A204.1 (cell line): ENCODE results near the gene IL1RN.
"Not testable (repeated sequence)": the region's sequence is repeated elsewhere in the genome, so short reads cannot be mapped to it uniquely, and the experiment has no call there.

Experiments
- FAIRE-seq: peaks from 2 replicates; lab custom pipeline; 2012; peaks lifted over from hg19 to GRCh38; lab: Jason Lieb, UNC

IL1RN gene, protein sequence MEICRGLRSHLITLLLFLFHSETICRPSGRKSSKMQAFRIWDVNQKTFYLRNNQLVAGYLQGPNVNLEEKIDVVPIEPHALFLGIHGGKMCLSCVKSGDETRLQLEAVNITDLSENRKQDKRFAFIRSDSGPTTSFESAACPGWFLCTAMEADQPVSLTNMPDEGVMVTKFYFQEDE

DNA sequence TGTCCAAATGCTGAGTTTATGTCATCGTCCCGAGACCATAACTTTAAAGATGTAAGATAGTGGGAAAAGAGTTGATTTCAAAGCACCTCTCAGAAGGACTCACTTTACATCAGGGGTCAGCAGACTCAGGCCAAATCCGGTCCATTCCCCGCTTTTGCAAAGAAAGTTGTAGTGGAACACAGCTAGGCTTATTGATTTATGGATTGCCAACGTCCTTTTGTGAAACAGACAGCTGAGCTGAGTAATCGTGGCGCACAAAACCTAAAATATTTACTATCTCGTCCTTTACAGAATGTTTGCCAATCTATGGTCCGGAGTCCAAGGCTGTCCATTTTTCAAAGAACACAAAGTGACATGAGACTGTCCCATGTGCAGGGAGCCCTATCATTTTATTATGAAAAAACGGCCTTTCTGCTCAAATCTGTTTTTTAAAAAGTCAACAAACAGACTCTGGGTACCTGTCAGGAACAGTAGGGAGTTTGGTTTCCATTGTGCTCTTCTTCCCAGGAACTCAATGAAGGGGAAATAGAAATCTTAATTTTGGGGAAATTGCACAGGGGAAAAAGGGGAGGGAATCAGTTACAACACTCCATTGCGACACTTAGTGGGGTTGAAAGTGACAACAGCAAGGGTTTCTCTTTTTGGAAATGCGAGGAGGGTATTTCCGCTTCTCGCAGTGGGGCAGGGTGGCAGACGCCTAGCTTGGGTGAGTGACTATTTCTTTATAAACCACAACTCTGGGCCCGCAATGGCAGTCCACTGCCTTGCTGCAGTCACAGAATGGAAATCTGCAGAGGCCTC is at the start of gene IL1RN:
IL1RN (plus strand) TSS at position 754 of the 801 bp plus-strand sequence; CDS start at position 781, 27 bp downstream.
- FAIRE-seq: no peak

DNA sequence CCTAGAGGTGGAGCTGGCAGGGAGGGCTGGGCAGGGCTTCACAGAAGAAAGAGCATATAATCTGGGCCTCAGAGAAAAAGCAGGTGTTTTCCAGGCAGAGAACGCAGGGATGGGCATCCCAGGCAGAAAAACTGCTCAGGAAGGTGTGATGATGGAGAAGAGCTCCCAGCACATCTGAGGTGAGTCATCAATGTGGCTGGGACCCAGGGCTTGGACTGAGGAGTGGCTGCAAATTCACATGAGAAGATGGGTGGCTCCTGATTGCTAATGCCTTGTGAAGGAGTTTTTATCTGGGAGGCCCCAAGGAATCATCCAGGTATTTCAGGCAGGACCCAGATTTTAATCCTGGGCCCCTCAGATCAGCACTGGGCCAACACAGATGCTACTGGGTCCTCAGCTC is 49.5 kb upstream of the IL1RN start:
- no peak for FAIRE-seq

DNA sequence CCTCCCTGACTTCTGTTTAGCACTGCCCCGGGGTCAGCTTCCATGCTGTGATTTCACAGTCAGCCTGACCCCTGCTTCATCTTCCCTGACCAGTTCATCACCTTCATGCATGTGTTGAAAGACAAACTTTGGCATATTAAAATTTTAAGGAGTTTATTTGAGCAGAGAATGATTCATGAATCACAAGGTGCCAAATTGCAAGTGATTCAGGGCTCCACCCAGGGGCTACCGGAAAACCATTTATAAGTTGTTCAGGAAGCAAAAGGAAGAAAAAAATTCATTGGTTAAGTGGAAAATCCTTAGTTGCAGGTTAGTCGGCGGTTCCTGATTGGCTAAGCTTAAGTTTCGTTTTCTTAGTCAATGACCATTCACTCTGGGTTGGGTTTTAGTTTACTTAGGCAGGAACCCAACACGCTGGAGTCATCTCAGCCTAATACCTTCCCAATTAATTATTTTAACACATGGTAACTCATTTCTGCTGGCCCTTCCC is 49.0 kb upstream of the IL1RN start:
- FAIRE-seq: no peak

DNA sequence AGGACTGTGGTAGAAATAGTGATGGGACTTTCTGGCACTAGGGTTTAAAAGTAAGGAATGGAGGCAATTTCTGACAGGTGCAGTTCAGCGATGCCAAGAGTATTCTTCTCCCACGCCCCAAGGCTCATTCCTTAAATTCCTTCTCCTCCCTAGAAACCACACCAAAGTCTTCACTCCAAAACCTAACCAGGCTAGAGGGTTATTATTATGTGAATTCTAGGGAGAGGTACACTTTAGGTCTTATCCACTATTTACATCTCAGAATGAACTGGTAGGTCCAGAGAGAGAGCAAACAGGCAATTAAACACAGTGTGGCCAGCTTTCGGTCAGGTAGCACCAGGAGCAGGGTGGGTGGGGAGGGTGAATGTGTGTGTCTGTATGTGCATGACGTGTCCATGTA is 48.3 kb upstream of the IL1RN start:
- FAIRE-seq: no peak

DNA sequence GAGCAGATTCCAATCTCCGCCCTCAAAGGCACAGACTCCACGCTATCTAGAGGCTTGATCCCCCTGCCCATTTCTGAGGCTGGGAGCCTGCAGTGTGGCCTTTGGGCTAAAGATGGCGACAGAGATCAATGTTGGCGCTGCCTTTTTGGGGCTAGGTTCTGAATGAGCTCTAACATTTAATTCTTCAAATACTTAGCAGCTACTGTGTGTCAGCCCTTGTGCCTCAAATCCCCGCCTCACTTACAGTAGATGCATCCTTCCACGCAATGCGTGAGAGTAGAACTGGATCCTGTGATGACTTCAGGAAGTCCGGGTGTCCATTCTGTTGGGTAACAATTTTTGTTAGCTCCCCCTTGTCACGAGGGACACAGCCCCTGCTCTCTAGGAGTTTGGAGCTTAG is 47.3 kb upstream of the IL1RN start:
- FAIRE-seq: no peak

DNA sequence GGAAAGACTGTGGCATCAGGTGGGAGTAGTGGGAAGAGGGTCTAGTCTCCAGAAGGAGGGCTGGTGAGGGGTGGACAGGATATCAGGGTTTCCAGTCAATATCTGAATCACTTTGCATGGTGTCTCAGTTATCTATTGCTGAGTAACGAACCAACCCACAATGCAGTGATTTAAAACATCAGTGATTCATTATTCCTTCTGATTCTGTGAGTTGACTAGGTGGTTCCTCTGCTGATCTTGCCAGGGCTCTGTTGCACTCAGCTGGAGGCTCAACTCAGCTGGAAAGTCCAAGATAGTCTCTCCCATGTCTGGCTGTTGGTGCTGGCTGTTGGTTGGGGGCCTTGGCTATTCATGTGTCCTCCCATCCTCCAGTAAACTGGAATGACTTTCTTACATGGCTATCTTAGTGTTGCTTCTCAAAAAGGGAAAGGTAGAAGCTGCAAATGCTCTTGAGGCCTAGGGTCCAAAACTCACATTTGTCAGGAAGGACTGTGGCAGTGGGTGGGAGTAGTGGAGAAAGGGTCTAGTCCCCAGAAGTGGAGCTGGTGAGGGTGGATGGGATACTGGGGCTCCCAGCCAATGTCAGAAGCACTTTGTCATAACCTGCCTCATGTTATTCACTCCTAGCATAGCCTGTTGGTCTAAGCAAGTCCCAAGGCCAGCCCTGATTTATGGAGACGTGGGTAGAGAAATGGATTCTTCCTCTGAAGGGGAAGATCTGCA is 45.7 kb upstream of the IL1RN start:
- FAIRE-seq: no peak

DNA sequence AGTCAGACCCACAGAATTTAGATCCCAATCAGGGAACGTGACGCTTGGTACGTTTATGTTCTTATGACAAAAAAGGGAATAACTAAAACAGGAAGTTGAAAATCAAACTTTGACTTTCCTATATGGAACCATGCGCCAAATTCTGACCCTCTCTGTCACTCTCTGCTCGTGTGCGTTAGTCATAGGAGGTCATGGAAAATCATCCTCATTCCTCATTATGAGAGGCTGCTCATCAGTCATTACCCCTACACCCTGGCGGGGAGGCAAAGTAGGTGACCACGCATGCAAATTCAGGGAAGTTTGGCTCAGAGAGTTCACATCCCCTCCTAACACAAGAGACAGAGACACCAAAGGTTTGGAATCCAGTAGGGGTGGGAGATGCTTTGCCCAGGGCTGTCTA is 44.1 kb upstream of the IL1RN start:
- no peak for FAIRE-seq

DNA sequence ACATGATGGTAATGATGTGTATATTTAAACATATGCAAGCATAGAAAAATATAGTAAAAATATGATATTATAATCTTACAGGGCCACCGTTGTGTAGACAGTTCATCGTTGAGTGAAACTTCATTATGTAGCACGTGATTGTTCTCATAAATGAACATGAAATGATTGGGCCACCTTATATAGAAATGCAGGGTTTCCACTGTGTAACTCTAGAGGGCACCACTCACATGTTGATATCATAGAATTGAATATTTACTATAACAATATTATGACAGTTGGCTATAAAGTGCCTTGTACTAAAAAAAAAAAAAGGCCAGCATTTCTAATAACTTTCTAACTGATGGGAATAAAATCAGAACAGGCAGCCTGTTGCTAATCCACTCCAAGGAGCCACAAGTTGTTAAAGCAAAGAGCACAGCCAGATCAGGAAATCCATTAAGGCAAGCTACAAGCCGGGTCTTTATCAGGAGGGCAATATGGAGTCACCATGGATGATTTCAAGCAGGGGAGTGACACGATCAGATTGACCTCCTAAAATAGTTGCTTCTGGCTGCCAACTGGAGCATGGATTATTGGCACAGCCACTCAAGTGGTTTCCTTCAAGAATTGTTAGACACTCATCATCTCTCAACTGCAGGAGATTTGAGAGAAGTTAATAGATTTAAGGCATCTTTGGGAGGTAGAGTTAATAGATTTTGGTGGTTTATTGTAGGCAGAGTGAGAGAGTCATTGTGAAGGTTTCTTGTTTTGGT is 43.0 kb upstream of the IL1RN start:
- no peak for FAIRE-seq

DNA sequence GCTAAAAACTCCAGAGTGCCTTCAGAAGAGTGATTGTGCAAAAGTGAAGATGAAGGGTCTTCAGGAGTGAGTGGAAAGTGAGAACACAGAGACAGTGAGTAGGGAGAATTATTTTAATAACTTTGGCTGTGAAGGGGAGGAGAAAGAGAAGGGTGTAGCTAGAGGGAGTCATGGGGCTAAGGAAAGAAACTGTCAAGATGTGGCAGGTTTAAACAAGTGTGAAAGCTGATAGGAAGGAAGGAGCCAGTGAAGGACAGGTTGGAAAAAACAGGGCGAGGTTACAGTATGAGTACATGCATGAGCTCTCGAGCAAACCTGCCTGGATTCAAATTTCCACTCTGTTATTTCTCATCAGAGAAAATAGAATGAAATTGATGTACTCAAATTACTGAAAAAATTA is 41.9 kb upstream of the IL1RN start:
- no peak for FAIRE-seq

DNA sequence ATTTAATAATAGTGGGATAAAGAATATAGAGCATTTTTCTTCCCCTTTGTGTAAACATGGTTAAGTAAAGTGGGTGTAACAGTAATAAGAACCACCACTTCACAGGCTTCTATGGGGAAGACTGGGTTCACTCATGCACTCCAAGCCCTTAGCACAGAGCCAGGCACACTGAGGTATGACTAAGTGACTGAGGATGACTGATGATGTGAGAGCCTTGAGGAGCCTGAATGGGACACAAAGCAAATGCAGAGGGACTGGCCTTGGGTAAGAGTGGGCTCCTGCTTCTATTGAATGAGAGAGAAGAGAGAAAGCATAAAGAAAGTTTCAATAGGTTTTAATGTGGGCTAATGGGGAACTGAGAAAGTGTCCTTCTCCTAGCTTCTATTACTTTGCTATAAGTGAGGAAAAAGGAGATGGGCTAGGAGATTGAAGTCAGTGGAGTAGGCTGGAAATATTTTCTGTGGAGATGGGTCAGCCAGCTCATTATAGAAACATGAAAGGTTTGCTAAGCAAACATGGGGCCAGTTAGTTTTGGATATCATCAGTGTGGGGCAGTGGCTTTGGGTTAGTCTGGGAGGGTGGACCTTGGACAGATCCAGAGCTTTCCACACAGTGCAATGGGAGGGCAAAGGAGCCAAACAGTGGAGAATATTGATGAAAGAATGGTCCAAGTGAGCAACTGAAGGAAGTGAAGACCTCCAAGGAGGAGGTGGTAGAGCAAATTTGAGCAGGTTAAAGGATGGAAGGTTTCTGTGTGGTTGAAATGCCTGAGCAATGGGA is 39.0 kb upstream of the IL1RN start:
- no peak for FAIRE-seq

DNA sequence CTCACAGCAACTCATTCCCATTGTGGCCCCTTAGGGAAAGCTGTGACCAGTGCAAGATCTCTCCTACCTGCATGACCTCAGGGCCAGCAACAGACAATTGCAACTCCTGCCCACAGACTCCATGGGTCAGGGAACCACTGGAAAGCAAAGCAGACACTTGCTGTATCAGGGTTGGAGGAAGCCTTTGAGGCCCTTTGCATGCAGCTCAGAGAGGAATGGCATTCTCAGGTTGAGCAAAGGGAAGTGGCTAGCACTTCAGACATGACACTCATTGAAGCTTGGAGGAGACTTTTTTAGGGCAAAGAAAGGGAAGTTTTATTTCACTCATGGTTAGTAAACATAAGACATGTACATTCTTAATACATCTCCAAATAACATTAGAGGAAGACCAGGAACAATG is 37.5 kb upstream of the IL1RN start:
- no peak for FAIRE-seq

DNA sequence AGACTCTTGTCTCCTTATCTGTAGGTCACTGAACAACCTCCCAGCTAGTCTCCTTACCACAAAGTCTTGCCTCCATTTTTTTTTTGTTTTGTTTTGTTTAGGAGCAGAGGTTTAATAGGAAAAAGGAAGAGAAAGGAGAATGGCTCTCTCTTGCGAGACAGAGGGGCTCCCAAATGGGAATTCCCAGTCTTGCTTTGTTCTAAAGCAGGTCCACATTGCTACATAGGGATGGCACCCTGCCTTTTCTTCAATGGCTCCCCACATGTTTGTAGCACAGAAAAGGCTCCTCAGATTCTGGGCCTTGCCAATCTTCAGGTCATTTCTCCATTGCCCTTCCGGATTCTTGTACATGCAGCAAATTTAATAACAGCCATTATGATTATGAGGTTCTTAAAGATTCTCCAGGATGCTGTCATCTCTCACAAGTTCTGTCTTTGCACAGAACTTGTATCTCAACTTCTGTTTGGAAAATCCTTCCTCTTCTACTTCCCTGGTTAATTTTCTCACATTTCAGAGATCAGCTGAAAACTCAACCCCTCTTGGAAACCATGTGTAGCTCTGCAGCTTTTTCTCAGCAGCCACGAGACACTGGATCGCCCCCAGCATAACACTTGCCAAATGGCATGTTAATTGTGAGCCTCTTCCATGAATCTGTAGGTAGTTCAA is 36.0 kb upstream of the IL1RN start:
- FAIRE-seq: no peak

DNA sequence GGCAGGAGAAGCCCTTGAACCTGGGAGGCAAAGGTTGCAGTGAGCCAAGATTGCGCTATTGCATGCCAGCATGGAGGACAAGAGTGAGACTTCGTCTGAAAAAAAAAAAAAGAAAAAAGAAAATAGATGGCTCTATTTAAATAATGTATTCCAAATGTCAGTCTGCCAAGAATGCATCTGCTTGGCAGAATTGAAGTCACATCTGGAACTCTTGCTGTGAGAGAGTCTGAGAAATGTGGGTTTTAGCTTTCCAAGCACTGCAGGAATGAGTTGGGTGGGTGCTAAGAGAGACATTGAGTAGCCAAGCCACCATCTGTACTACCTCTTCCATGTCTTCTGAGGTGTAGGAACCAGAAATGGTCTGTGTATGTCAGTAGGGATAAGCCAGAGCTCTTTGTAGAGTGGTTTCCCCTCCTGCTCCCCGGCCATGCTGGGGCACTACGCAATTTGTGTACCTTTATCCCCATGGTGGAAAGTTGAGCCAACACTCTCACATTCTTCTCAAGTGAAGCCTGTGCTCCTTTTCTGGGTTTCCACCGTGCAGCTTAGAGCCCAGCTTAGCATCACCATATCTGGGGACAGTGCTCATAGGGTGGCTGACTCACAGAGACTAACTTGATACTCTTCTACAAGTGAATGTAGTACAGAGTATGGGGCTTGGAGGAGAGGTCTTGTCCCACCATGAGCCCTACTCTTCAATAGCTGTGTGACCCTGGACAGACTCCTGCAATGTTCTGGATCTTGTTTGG is 34.4 kb upstream of the IL1RN start:
- no peak for FAIRE-seq

DNA sequence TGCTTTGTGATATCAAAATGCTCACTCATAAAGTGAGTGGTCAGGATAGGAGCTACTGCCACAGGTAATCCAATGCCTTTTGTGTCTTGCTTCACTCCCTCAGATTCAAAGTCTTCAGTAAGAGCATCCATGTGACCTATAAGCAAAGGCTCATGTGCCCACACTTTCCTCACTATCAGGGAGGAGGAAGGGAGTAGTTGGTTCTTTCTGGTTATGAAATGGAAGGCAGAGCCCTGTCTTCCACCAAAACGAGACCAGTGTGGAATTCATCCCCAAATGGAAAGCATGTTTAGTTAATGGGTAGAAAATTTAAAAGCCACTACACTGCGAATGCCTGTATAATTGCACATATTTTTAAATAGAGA is 33.8 kb upstream of the IL1RN start:
- FAIRE-seq: no peak

DNA sequence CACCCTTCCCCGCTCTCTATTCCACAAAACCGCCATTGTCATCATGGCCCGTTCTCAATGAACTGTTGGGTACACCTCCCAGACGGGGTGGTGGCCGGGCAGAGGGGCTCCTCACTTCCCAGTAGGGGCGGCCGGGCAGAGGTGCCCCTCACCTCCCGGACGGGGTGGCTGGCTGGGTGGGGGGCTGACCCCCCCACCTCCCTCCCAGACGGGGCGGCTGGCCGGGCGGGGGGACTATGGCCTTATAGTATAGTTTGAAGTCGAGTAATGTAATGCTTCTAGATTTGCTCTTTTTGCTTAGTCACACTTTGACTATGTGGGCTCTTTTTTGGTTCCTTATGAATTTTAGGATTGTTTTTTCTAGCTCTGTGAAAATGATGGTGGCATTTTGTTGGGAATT is 31.1 kb upstream of the IL1RN start:
- FAIRE-seq: not testable (repeated sequence)

DNA sequence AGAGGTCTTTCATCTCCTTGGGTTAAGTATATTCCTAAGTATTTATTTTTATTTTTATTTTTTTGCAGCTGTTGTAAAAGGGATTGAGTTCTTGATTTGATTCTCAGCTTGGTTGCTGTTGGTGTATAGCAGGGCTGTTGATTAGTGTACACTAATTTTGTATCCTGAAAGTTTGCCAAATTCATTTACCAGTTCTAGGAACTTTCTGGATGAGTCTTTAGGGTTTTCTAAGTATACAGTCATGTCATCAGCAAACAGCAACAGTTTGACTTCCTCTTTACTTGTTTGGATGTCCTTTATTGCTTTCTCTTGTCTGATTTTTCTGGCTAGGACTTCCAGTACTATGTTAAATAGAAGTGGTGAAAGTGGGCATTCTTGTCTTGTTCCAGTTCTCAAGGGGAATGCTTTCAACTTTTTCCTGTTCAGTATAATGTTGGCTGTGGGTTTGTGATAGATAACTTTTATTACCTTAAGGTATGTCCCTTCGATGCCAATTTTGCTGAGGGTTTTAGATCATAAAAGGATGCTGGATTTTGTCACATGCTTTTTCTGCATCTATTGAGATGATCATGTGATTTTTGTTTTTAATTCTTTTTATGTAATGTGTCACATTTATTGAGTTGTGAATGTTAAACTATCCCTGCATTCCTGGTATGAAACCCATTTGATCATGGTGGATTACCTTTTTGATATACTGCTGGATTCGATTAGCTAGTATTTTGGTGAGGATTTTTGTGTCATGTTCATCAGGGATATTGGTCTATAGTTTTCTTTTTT is 30.4 kb upstream of the IL1RN start:
- not testable (repeated sequence) for FAIRE-seq

DNA sequence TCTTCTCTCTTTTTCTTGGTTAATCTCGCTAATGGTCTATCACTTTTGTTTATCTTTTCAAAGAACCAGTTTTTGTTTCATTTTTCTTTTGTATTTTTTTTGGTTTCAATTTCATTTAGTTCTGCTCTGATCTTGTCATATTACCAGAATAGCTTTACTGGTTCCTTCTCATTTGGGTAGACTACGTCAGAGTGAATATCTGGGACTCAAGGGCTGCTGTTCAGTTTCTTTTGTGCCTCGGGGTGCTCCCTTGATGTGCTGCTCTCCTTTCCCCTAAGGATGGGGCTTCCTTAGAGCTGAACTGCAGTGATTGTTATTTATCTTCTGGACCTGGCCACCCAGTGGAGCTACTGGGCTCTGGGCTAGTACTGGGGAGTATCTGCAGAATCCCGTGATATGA is 29.4 kb upstream of the IL1RN start:
- FAIRE-seq: no peak

DNA sequence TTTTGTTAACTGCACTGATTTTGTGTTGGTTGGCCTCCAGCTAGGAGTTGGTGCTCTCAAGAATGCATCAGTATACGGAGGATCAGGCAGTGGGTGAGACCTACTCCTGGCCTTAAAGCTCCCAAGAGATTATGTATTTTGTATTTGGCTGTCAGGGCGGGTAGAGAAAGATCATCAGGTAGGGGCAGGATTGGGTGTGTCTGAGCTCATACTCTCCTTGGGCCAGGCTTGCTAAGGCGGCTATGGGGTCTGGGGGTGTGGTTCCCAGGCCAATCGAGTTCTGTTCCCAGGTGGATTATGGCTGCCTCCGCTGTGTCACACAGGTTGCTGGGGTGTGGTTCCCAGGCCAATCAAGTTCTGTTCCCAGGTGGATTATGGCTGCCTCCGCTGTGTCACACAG is 28.9 kb upstream of the IL1RN start:
- no peak for FAIRE-seq

DNA sequence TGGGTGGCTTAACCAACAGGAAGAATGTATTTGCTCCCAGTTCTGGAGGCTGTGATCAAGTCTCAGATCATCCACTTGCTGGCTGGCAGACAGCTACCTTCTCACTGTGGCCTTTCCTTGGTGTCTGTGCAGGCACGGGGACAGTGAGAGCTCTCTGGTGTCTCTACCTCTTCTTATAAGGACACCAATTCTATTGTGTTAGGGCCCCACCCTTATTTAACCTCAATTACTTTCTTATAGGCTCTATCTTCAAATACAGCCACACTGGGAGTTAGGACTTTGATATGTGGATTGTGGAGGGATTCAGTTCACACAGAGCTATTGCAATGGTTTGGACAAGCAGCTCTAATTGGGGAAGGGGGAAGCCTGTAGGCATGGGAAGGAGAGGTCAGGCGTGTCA is 25.3 kb upstream of the IL1RN start:
- no peak for FAIRE-seq

DNA sequence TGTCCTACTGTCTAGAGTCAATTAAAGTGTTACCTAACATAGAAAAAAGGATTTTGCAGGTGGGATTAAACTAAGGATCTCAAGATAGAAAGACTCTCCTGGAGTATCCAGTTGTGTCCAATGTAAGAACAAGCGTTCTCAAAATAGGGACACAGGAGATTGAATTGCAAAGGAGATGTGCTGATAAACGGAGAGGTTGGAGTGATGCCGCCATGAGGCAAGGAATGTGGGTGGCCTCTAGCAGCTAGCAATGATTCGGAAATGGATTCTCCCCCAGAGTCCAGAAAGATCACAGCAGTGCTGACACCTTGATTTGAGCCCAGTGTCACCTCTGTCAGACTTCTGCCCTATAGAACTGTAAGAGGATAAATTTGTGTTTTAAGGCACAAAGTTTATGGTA is 24.1 kb upstream of the IL1RN start:
- FAIRE-seq: no peak
